Ascending aorta (tissue), 2 donors: Measurements from ENCODE around the gene METTL16. TPM values are rescaled to one million over a fixed set of nuclear protein-coding genes. Genes with fewer than 3 reads are reported as not detected.

Experiments
- DNase-seq, 2 donors: peaks; one replicate each; pipeline ENCODE4 v3.0.0-alpha.2; 2019; ENCODE audit warnings: low spot score in 2 of 2
- H3K27ac ChIP-seq, 2 donors: fragments of 200-600 bp; sonication (generic); one replicate each; pipeline ENCODE4 v1.5.1; 2016 to 2017; ENCODE audit warnings: mild to moderate bottlenecking in 1 of 2
- H3K27me3 ChIP-seq: fragments of 200-600 bp; sonication (generic); one replicate; pipeline ENCODE4 v1.5.1; 2017
- H3K36me3 ChIP-seq, 2 donors: fragments of 200-600 bp; sonication (generic); one replicate each; pipeline ENCODE4 v1.5.1; 2016
- H3K4me1 ChIP-seq, 2 donors: fragments of 200-600 bp; sonication (generic); one replicate each; pipeline ENCODE4 v1.5.1; 2016 to 2017; ENCODE audit warnings: mild to moderate bottlenecking in 1 of 2
- H3K4me3 ChIP-seq, 2 donors: fragments of 200-600 bp; sonication (generic); one replicate each; pipeline ENCODE4 v1.5.1; 2016 to 2017; ENCODE audit warnings: mild to moderate bottlenecking in 1 of 2
- H3K9me3 ChIP-seq, 2 donors: fragments of 200-600 bp; sonication (generic); one replicate each; pipeline ENCODE4 v1.5.1; 2016
- intact Hi-C: fragments of 100-400 bp; cut with DNase I; formaldehyde crosslinking; loops from one replicate; pipeline ENCODE4 v1.15.1; 2023
- total RNA-seq: library from RNA; depleted of rRNA; stranded (reverse); fragments of >200 nt; gene quantifications from one replicate; pipeline ENCODE4 v1.1.0, GENCODE V29; 2016
- TF ChIP-seq, protein P1 (sequence below), 3 experiments: fragments of 200-600 bp in 2 of 3; fragments of 450-650 bp in 1 of 3; sonication (generic) in 2 of 3; IDR thresholded peaks; one replicate each; pipeline ENCODE4 v1.5.1; 2016 to 2019; ENCODE audit warnings: antibody characterized with exemption in 3 of 3, mild to moderate bottlenecking in 1 of 3, moderate library complexity in 1 of 3

Gene METTL16
- total RNA-seq, 1 donor from 2014 or later, result 15.3 TPM

DNA sequence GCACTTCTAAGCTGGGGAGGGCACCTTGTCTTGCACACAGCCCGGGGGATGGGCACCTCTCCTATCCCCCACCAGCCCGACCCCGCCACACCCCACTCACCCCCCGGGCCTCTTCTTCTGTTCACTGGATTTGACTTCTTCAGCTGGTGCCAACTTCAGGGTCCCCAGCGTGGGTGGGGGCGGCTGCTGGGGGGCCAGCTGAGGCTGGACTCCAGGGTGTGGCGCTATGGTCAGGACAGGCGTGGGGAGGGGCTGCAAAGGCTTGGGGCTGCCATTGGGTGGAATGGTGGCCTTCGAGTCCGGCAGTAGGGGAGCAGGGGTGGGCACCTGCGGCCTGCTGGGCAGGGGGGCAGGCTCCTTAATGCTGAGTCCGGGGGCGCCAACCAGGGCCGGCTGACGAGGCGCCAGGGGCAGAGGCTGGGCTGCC, 116.9 kb downstream of the METTL16 start:
- no peak for DNase-seq
- Histone ChIP-seq H3K4me1 (peaks cover 41 to 66% of the 10 kb centered on the region in 2 donors), H3K27me3 (no peaks in the 10 kb centered on the region), H3K36me3 (peaks cover 0 to under 1% of the 10 kb centered on the region in 2 donors), H3K9me3 (no peaks in the 10 kb centered on the region), H3K4me3 (no peak overlapping the region), H3K27ac (peak overlapping the region; percentile 97 to 98)
- intact Hi-C loops, result loop anchor here (5.0 to 10.0 kb wide), 4 partner anchors 92 to 1270 kb away; partner anchors contain the start of genes CLUH, EMC6, HIC1 and SMG6
- TF ChIP-seq, protein P1, sequence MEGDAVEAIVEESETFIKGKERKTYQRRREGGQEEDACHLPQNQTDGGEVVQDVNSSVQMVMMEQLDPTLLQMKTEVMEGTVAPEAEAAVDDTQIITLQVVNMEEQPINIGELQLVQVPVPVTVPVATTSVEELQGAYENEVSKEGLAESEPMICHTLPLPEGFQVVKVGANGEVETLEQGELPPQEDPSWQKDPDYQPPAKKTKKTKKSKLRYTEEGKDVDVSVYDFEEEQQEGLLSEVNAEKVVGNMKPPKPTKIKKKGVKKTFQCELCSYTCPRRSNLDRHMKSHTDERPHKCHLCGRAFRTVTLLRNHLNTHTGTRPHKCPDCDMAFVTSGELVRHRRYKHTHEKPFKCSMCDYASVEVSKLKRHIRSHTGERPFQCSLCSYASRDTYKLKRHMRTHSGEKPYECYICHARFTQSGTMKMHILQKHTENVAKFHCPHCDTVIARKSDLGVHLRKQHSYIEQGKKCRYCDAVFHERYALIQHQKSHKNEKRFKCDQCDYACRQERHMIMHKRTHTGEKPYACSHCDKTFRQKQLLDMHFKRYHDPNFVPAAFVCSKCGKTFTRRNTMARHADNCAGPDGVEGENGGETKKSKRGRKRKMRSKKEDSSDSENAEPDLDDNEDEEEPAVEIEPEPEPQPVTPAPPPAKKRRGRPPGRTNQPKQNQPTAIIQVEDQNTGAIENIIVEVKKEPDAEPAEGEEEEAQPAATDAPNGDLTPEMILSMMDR (IDR thresholded peaks at IDR 0.05), result no peak

GRCh38 chr17:2393954-2394749, 117.5 kb downstream of the METTL16 start:
- no peak for DNase-seq
- Histone ChIP-seq H3K9me3 (no peaks in the 10 kb centered on the region), H3K4me1 (peaks cover 40 to 66% of the 10 kb centered on the region in 2 donors), H3K27me3 (no peaks in the 10 kb centered on the region), H3K4me3 (peak overlapping the region; percentile 68 to 77), H3K36me3 (peaks cover 0 to 4% of the 10 kb centered on the region in 2 donors), H3K27ac (peak overlapping the region; percentile 97 to 98)
- TF ChIP-seq, protein P1 (IDR thresholded peaks at IDR 0.05), result no peak
- intact Hi-C loops, result loop anchor here (1.0 to 10.0 kb wide), 6 partner anchors 7 to 1271 kb away; partner anchors contain the start of genes CLUH, EMC6, HIC1 and MNT

GRCh38 chr17:2393174-2393953, 118.3 kb downstream of the METTL16 start:
- no peaks in the 10 kb centered on the region for H3K27me3 ChIP-seq
- TF ChIP-seq, protein P1 (IDR thresholded peaks at IDR 0.05), result no peak
- peak; percentile 56 to 93 for DNase-seq
- intact Hi-C loops, result loop anchor here (1.0 to 10.0 kb wide), 6 partner anchors 8 to 1271 kb away; partner anchors contain the start of genes CLUH, EMC6, HIC1 and MNT
- no peaks in the 10 kb centered on the region for H3K9me3 ChIP-seq
- H3K27ac ChIP-seq, result peak overlapping the region; percentile 98 to 99
- peak overlapping the region; percentile 68 to 77 for H3K4me3 ChIP-seq
- peaks cover 0 to 4% of the 10 kb centered on the region in 2 donors for H3K36me3 ChIP-seq
- H3K4me1 ChIP-seq, result peaks cover 35 to 63% of the 10 kb centered on the region in 2 donors

GRCh38 chr17:2392252-2393173, 119.2 kb downstream of the METTL16 start:
- Histone ChIP-seq H3K4me3 (peak overlapping the region; percentile 68 to 77), H3K27ac (peak overlapping the region; percentile 98 to 99), H3K4me1 (peaks cover 28 to 54% of the 10 kb centered on the region in 2 donors), H3K9me3 (no peaks in the 10 kb centered on the region), H3K27me3 (no peaks in the 10 kb centered on the region), H3K36me3 (peaks cover 6 to 7% of the 10 kb centered on the region in 2 donors)
- TF ChIP-seq, protein P1 (IDR thresholded peaks at IDR 0.05), result no peak
- DNase-seq, result peak; percentile 74 to 98
- intact Hi-C loops, result loop anchor here (1.0 to 10.0 kb wide), 7 partner anchors 9 to 1272 kb away; partner anchors contain the start of genes CLUH, EMC6, HIC1 and MNT
